Body of pancreas (tissue), 4 donors: Measurements from ENCODE around the gene SLCO3A1. TPM values are rescaled to one million over a fixed set of nuclear protein-coding genes. Genes with fewer than 3 reads are reported as not detected.
"Not testable (repeated sequence)": the region's sequence is repeated elsewhere in the genome, so short reads cannot be mapped to it uniquely, and the experiment has no call there.

Experiments used
- ATAC-seq: fragments of 150-250 bp; one replicate; pipeline ENCODE4 v1.9.1; 2016
- DNase-seq, 4 donors: peaks; one replicate each; pipeline ENCODE4 v3.0.0-alpha.2; 2019
- H3K27ac ChIP-seq, 4 donors: fragments of 200-600 bp; sonication (generic); 1 replicate in 3 of 4; 2 replicates in 1 of 4; pipeline versions ENCODE4 v1.5.1 to v1.6.1; 2016 to 2019; ENCODE audit warnings: mild to moderate bottlenecking in 1 of 4, mixed read lengths in 1 of 4, moderate library complexity in 1 of 4
- H3K27me3 ChIP-seq, 2 donors: fragments of 200-600 bp; sonication (generic); one replicate each; pipeline ENCODE4 v1.6.0; 2016; ENCODE audit warnings: mild to moderate bottlenecking in 1 of 2
- H3K36me3 ChIP-seq, 2 donors: fragments of 200-600 bp; sonication (generic); replicated peaks in 1 of 2; 2 replicates each; pipeline ENCODE4 v1.5.1; 2016; ENCODE audit warnings: low read depth in 2 of 2; ENCODE audit not compliant: insufficient read depth in 1 of 2
- H3K4me1 ChIP-seq: fragments of 200-600 bp; sonication (generic); one replicate; pipeline ENCODE4 v1.6.0; 2016
- H3K4me3 ChIP-seq, 2 donors: fragments of 200-600 bp; sonication (generic); 1 replicate in 1 of 2; 2 replicates in 1 of 2; pipeline ENCODE4 v1.5.1; 2016 to 2019
- H3K9me3 ChIP-seq, 3 donors: fragments of 200-600 bp; sonication (generic); 1 replicate in 2 of 3; 2 replicates in 1 of 3; pipeline ENCODE4 v1.5.1; 2016
- CTCF ChIP-seq, 7 experiments: fragments of 450-650 bp in 4 of 7; fragments of 200-600 bp in 3 of 7; sonication (generic) in 3 of 7; IDR thresholded peaks; one replicate each; pipeline ENCODE4 v1.5.1; 2016 to 2019; ENCODE audit warnings: antibody characterized with exemption in 7 of 7
- POLR2A ChIP-seq, 3 donors: fragments of 450-650 bp; IDR thresholded peaks; one replicate each; pipeline ENCODE4 v1.6.1; 2016; ENCODE audit warnings: antibody characterized with exemption in 3 of 3, mild to moderate bottlenecking in 2 of 3
- WGBS, 2 donors: methylation state at CpG; one replicate each; pipeline ENCODE4 v1.1.5; 2017; 5-methylcytosine and 5-hydroxymethylcytosine counted together
- intact Hi-C: fragments of 100-400 bp; cut with DNase I; formaldehyde crosslinking; loops from one replicate; pipeline ENCODE4 v1.15.1; 2023
- total RNA-seq, 2 donors: library from RNA; depleted of rRNA; stranded (reverse); fragments of >200 nt; gene quantifications; one replicate each; pipeline ENCODE4 v1.1.0, GENCODE V29; 2016

Gene SLCO3A1
- total RNA-seq, 2 donors from 2014 or later = 5.7 to 12.9 TPM

- DNase-seq (no peak), ATAC-seq (no peak)
- Histone ChIP-seq H3K27me3 (no peaks in the 10 kb centered on the region), H3K9me3 (no peaks in the 10 kb centered on the region), H3K36me3 (no peaks in the 10 kb centered on the region), H3K27ac (no peak overlapping the region), H3K4me1 (no peaks in the 10 kb centered on the region), H3K4me3 (no peak overlapping the region)
- TF ChIP-seq POLR2A (IDR thresholded peaks at IDR 0.05) (no peak), CTCF (IDR thresholded peaks at IDR 0.05) (no peak)
- intact Hi-C loops = no loop called here
- WGBS, 2 donors = 58 to 62% methylated on average over 2 of the region's 2 CpGs
Measured at GRCh38 chr15:92200891-92201290, 347.4 kb downstream of the SLCO3A1 start.

- ATAC-seq (no peak), DNase-seq (no peak)
- TF ChIP-seq CTCF (IDR thresholded peaks at IDR 0.05) (no peak), POLR2A (IDR thresholded peaks at IDR 0.05) (no peak)
- no peaks in the 10 kb centered on the region for H3K36me3 ChIP-seq
- no peak overlapping the region for H3K4me3 ChIP-seq
- intact Hi-C loops = no loop called here
- no peaks in the 10 kb centered on the region for H3K9me3 ChIP-seq
- no peak overlapping the region for H3K27ac ChIP-seq
- no peaks in the 10 kb centered on the region for H3K4me1 ChIP-seq
- H3K27me3 ChIP-seq = no peaks in the 10 kb centered on the region
- WGBS, 2 donors = 44 to 83% methylated on average over 1 to 2 of the region's 2 CpGs
Measured at GRCh38 chr15:92205255-92205739, 351.8 kb downstream of the SLCO3A1 start.

- H3K36me3 ChIP-seq, H3K4me3 ChIP-seq, ATAC-seq, H3K27ac ChIP-seq, H3K9me3 ChIP-seq, intact Hi-C loops, DNase-seq, H3K4me1 ChIP-seq, H3K27me3 ChIP-seq: not testable (repeated sequence)
- 73 to 82% methylated on average over 6 of the region's 6 CpGs for WGBS, 2 donors
Measured at GRCh38 chr15:92207601-92208000, 354.1 kb downstream of the SLCO3A1 start.
